Measurements from ENCODE around the gene DNAJC24.

The DNAJC24 gene

GRCh38 chr11:31479066-31479465 is 109.4 kb downstream of the DNAJC24 start:
- TF ChIP-seq FOXP2 (optimal IDR thresholded peaks at IDR 0.05; ENCODE audit: borderline replicate concordance, extremely low read depth, extremely low read length, insufficient read depth) = no peak
- no peak for TF ChIP-seq SIN3A (IDR thresholded peaks at IDR 0.05; ENCODE audit: borderline replicate concordance, insufficient read depth, low read length)
- TF ChIP-seq REST (IDR thresholded peaks at IDR 0.05; ENCODE audit: insufficient read depth in 1 of 2, low read depth in 2 of 2, low read length in 2 of 2) = no peak
- TF ChIP-seq TAF1 (IDR thresholded peaks at IDR 0.05; ENCODE audit: borderline replicate concordance, insufficient read depth, low read length) = no peak
- TF ChIP-seq POLR2AphosphoS5 (IDR thresholded peaks at IDR 0.05; ENCODE audit: low read depth, low read length) = no peak

- no peak for TF ChIP-seq FOXP2 (optimal IDR thresholded peaks at IDR 0.05; ENCODE audit: borderline replicate concordance, extremely low read depth, extremely low read length, insufficient read depth)
Observed at GRCh38 chr11:31480930-31481329, 111.3 kb downstream of the DNAJC24 start.

Measured in PFSK-1 (cell line).